ENCODE measurements around the gene DBH. TPM values are rescaled to one million over a fixed set of nuclear protein-coding genes. Genes with fewer than 3 reads are reported as not detected.

Gene DBH
- total and polyA plus RNA-seq, 2 of the 13 experiments (the other 11 are each of a cell fraction or from before 2014, with no cell fraction given), result not detected

GRCh38 chr9:133653638-133654037 is 17.5 kb downstream of the DBH start (continued):
- no peak for TF ChIP-seq SATB2 (CRISPR knock-in tag; IDR thresholded peaks at IDR 0.05)

DNA sequence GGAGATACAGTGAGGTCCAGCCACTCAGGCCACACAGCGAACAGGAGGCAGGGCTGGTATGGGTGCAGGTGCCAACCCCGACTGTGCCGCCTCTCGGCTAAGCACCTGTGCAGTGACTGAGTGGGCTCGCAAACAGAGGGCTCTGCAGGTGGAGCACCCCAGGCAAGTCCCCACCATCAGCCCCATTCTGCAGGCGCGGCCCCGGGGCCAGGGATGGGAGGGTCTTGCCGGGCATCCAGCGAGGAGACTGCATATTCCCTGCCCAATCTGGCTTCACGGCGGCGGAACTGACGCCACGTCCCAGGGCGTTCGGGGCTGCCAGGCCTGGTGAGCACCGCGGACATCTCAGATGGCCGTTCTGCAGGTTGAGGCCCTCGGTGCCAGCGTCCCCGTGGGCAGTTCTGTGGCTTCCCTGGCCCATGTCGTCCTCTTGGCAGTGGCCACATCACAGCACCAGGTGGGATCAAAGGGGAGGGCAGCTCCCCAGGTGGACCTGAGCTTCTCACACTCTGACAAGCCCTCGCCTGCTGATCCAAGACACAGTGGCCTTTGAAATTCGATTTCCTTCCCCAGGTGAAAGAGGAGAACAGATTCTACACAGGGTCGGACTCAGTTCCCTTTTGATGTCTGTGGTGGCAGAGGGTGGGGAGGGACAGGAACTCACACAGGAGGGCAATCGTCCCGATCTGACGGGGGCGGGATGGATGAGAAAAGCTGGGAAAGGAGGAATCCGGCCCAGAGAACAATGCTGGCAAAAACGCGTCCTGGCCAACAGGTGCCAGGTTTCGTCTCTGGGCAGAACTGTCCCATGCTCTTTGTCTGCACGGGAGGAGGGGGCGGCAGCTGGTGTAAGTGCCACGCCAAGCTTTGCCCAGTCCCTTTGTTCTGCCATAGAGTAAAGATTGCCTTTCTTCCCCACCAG is 18.8 kb downstream of the DBH start:
- TF ChIP-seq AGO2 (optimal IDR thresholded peaks at IDR 0.05; ENCODE audit: low read depth, low read length) (peak; percentile 42), PAF1 (CRISPR knock-in tag; IDR thresholded peaks at IDR 0.05) (0 out of 2 replicates have a peak, but pooled peaks have one; percentile 7), THRA (CRISPR knock-in tag; IDR thresholded peaks at IDR 0.05; ENCODE audit: borderline replicate concordance) (no peak), POLR2G (IDR thresholded peaks at IDR 0.05; ENCODE audit: low read depth, low read length) (0 out of 2 replicates have a peak, but pooled peaks have one; percentile 9)
- Histone ChIP-seq H4K20me1 (ENCODE audit: insufficient read depth, low read length) (no peaks in the 10 kb centered on the region), H3K4me3 (replicated peaks in 1 of 3; ENCODE audit: insufficient read depth in 1 of 3, low read depth in 2 of 3, low read length in 3 of 3) (no peak overlapping the region), H3K9ac (ENCODE audit: insufficient read depth, low read depth, low read length) (no peak overlapping the region), H3K4me2 (ENCODE audit: low read depth, low read length) (no peak overlapping the region), H3K36me3 (replicated peaks in 1 of 2; ENCODE audit: control insufficient read depth in 1 of 2, insufficient read depth in 2 of 2, low read length in 2 of 2) (no peaks in the 10 kb centered on the region), H3K4me1 (ENCODE audit: insufficient read depth, low read length) (peaks cover 44% of the 10 kb centered on the region), H3K79me2 (ENCODE audit: insufficient read depth, low read length) (no peaks in the 10 kb centered on the region), H3K27ac (ENCODE audit: extremely low read length, insufficient read depth, low read length) (no peak overlapping the region), H2AFZ (ENCODE audit: low read length) (no peak overlapping the region), H3K27me3 (ENCODE audit: control insufficient read depth in 1 of 2, insufficient read depth in 2 of 2, low read length in 2 of 2) (peaks cover 3 to 30% of the 10 kb centered on the region in 2 experiments; a peak in 3 of 5 replicates), H3K9me3 (ENCODE audit: low read length) (no peaks in the 10 kb centered on the region)
- intact Hi-C loops (cut with micrococcal nuclease; ENCODE audit: unreplicated experiment), result no loop called here
- ChIA-PET CTCF (ENCODE audit: low intra/inter-chr PET ratio, low total read pairs) (no interaction called here), POLR2A (no interaction called here)
- DNase-seq (ENCODE audit: low spot score), result no peak
- no TSS peak for BruUV-seq (replicated peaks)
- in situ Hi-C loops (cut with HindIII; ENCODE audit: extremely low pct_ligation_motif_present, low pct_unique_long_range_greater_than_20kb), result no loop called here
- FAIRE-seq, result no peak
- no peak for ATAC-seq
- 61% methylated on average over 15 of the region's 38 CpGs for WGBS (ENCODE audit: low lambda C conversion rate)

Measured in HepG2 (cell line).